IMR-90 (cell line): ENCODE measurements around the gene GATA2.

Experiments used
- FOS ChIP-seq: fragments of 150-350 bp; IDR thresholded peaks from 2 replicates; pipeline ENCODE4 v1.6.1; 2016; ENCODE audit warnings: low read depth, low read length
- MAFK ChIP-seq: IDR thresholded peaks from 2 replicates; pipeline ENCODE4 v1.6.1; 2012; ENCODE audit warnings: low read depth, low read length, improper control_type of control experiment
- NFE2L2 ChIP-seq: fragments of 150-350 bp; IDR thresholded peaks from 2 replicates; pipeline ENCODE4 v1.6.1; 2016; ENCODE audit warnings: low read depth, mild to moderate bottlenecking, low read length
- POLR2A ChIP-seq: IDR thresholded peaks from 2 replicates; pipeline ENCODE4 v1.6.1; 2012; ENCODE audit warnings: mild to moderate bottlenecking, low read depth, low read length
- RAD21 ChIP-seq: IDR thresholded peaks from 2 replicates; pipeline ENCODE4 v1.6.1; 2012; ENCODE audit warnings: low read length, improper control_type of control experiment
- SMC3 ChIP-seq: fragments of 150-350 bp; IDR thresholded peaks from 2 replicates; pipeline ENCODE4 v1.6.1; 2016; ENCODE audit warnings: low read depth, mild to moderate bottlenecking, antibody characterized with exemption, low read length, moderate library complexity
- TF ChIP-seq, protein P1 (sequence below): conservative IDR thresholded peaks from 2 replicates; pipeline ENCODE4 v1.5.1; 2012; ENCODE audit warnings: mild to moderate bottlenecking, low read depth, low read length, improper control_type of control experiment

DNA sequence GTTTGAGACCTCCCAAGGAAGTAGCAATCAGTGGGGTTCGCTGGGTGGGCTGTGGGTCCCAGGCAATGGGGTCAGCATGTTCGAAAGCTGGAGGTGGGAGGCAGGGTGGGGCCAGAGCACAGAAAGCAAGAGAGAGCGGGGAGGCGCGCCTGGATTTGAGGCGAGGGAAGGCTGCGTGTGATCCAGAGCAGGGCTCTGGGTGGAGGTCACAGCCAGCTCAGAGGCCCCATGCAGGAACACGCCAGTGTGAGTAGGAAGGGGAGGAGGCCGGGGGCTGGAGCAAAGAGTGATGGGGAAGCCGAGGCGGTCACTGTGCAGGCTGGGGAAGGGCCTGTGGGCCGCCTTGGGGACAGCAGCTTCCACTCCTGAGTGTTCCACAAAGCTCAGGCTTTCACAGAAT is 35.1 kb downstream of the GATA2 start:
- TF ChIP-seq, protein P1, sequence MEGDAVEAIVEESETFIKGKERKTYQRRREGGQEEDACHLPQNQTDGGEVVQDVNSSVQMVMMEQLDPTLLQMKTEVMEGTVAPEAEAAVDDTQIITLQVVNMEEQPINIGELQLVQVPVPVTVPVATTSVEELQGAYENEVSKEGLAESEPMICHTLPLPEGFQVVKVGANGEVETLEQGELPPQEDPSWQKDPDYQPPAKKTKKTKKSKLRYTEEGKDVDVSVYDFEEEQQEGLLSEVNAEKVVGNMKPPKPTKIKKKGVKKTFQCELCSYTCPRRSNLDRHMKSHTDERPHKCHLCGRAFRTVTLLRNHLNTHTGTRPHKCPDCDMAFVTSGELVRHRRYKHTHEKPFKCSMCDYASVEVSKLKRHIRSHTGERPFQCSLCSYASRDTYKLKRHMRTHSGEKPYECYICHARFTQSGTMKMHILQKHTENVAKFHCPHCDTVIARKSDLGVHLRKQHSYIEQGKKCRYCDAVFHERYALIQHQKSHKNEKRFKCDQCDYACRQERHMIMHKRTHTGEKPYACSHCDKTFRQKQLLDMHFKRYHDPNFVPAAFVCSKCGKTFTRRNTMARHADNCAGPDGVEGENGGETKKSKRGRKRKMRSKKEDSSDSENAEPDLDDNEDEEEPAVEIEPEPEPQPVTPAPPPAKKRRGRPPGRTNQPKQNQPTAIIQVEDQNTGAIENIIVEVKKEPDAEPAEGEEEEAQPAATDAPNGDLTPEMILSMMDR: no peak
- TF ChIP-seq NFE2L2 (no peak), SMC3 (no peak), MAFK (no peak), POLR2A (no peak), RAD21 (no peak), FOS (no peak)
